GM10266 (cell line): ENCODE data around the gene ZKSCAN4.

ENCODE experiments used
- DNase-seq: peaks from one replicate; pipeline ENCODE4 v3.0.0; 2012; ENCODE audit errors: extremely low spot score
- TF ChIP-seq, protein P1 (sequence below): IDR thresholded peaks from 2 replicates; pipeline ENCODE4 v1.5.1; 2012; ENCODE audit warnings: mild to moderate bottlenecking, low read depth; ENCODE audit not compliant: control insufficient read depth, insufficient read depth; ENCODE audit errors: missing control alignments

The ZKSCAN4 gene

DNA sequence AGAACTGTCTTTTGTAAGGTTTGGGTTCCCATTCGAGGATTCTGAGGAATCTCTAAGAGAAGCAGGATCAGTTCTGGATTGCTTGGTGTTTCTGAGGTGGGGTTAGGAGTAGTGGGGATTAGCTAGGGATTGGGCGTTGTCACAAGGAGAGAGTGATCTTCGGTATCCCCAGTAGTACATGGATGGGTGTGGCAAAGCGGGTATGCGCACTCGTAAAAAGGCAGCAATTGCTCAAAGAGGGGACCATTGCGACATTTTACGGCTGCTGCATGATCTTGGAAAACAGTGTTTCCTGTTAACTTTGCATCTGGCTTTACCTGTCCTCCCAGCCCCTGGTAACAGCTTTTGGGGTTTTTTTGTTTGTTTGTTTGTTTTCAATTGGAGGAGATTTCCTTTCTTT, 36.6 kb downstream of the ZKSCAN4 start:
- no peak for DNase-seq
- TF ChIP-seq, protein P1, sequence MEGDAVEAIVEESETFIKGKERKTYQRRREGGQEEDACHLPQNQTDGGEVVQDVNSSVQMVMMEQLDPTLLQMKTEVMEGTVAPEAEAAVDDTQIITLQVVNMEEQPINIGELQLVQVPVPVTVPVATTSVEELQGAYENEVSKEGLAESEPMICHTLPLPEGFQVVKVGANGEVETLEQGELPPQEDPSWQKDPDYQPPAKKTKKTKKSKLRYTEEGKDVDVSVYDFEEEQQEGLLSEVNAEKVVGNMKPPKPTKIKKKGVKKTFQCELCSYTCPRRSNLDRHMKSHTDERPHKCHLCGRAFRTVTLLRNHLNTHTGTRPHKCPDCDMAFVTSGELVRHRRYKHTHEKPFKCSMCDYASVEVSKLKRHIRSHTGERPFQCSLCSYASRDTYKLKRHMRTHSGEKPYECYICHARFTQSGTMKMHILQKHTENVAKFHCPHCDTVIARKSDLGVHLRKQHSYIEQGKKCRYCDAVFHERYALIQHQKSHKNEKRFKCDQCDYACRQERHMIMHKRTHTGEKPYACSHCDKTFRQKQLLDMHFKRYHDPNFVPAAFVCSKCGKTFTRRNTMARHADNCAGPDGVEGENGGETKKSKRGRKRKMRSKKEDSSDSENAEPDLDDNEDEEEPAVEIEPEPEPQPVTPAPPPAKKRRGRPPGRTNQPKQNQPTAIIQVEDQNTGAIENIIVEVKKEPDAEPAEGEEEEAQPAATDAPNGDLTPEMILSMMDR, result no peak

- TF ChIP-seq, protein P1, result no peak
- DNase-seq, result no peak
These were observed 38.9 kb downstream of the ZKSCAN4 start for GRCh38 chr6:28213213-28213523.

DNA sequence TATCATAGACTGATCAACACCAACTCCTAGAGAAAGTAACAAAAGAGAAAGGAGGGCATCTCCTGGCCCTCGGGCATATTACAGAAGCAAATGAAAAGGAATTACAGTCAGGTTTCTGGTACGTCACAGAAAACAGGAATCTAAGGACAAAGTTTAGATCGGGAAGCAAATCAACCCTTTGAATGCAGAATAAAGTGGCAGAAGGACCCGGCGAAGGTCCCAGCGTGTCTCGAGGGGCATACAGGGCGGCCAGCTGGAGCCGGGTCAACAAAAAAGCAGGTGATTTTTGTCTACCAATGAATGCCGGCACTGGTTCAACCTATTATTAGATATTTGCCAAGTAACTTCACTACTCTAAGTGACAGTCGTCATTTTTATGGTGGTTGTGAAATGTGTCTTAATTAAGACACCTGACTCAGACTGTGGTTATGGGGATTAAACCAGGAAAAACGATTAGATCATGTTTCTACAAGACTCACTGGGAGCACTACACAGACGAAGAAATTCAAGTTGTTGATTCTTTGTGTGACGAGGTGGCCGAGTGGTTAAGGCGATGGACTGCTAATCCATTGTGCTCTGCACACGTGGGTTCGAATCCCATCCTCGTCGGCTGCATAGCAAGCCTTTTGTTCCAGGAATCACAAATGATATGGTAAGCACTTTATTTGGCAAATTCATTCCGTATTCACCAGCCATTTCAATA, 39.4 kb downstream of the ZKSCAN4 start:
- peak; percentile 72 for DNase-seq
- TF ChIP-seq, protein P1, result peak; percentile 24

DNA sequence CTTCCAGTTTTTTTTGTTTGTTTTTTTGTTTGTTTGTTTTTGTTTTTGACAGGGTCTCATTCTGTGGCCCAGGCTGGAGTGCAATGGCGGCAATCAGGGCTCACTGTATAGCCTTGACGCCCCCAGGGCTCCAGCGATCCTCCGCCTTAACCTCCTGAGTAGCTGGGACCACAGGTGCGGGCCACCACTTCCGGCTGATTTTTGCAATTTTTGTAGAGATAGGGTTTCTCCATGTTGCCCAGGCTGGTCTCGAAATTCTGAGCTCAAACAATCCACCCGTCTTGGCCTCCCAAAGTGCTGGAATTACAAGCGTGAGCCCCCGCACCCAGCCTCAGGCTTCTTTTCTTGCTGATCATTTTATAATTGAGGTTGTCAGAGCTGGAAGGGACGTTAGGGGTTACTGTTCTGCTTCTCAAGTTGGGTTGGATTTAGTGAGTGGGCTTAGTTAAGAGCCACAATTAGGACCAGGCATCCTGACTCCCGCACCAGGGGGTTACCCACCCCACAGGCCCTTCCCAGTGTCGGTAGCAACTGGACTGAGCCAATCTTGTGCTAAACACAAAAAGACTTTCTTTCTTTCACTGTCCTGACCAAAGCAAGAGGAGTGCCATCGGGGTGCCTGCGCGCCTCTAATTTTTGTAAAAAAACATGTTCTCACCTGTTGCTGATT, 40.1 kb downstream of the ZKSCAN4 start:
- DNase-seq, result no peak
- TF ChIP-seq, protein P1, result no peak

DNA sequence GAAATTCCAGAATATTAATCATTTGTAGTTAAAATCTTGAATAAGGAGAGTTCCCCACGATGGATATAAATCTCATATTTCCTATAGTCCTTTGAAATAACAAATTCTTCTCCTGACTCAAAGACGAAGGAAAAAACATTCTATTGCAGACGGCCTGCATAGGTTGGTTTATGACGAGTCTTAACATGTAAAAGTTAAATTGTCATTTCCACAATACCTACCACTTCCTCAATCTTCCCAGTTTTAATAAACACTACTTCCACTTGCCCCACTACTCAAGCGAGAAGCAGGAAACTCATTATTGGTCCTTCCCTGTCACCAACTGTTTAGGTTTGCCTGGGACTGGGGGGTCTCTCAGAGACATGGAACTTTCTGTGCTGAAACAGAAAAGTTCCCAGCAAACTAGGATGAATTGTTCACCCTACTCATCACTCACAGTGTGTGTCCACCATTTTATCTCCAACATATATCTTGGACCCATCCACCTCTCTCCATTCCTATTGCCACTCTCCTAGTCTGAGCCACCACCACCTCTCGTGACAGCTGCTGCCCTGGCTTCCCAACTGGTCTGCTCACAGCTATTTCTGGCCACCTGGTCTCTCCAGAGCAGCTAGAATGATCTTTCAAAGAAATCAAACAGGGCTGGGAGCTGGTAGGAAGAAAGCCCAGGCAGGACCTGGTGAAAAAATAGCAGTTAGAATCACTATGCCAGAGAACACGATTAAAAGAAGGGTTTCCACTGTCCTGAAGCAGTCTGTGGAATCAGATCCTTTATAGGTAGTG, 42.1 kb downstream of the ZKSCAN4 start:
- TF ChIP-seq, protein P1, result no peak
- DNase-seq, result no peak

DNA sequence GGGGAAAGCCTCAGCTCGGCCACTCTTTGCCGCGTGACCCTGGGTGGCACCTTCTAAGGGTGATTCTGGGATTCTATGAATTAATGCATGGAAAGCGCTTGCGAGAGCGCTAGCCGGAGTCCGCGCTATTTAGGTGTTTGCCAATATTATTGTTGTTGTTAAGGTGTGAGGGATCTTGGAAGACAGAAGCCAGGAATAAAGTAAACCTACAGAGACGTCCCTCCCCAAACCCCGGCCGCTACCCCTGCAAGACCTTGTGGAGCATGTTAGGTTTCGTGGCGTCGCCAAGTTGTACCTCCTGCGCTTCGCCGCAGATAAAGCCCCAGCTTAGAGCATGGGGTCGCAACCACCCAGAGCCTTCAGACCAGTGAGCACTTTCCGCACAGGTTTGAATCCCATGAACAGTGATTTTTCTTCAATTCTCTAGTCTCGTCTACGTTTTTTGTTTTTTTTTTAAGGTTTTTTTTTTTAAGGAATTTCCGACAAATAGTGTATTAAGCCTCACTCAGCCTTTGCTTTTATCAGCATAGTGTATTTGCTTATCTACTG, 43.9 kb downstream of the ZKSCAN4 start:
- TF ChIP-seq, protein P1, result no peak
- no peak for DNase-seq
